Measurements from ENCODE around the gene NACC2.

NACC2 gene

DNA sequence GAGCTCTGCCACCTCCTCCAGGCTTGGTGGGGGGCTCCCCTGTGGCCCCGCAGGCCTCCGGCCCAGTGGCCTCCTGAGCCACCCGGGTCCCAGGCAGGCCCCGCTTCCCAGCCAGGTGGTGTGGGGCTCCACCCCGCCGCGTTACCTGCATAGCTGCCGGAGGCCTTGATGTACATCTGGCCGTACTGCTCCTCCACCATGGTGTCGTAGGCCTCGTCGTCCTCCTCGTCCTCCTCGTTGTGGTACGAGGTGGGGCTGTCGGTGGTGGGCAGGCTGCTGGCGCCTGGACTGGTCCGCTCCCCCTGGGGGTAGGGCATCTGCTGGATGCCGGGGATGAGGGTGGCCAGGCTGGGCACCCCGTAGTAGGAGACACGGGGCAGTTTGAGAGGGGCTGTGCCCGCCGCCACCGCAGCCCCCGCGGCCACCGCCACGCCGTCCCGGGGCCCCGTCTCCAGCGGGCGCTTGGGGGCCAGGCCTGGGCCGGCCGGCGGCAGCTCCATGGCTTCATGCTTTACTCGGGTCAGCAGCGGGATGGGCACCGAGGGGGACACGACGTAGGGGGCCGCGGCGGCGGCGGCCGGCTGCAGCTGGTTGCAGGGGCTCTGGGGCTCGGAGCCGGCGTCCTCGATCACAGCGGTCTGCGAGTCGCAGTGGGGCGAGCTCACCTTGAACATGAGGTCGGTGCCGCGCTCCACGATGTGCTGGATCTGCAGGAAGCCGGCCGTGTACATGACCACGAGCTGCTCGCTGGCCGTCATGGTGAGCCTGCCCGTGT is 45.4 kb downstream of the NACC2 start:
- DNase-seq (ENCODE audit: low read depth), result no peak
- TF ChIP-seq, protein P1, sequence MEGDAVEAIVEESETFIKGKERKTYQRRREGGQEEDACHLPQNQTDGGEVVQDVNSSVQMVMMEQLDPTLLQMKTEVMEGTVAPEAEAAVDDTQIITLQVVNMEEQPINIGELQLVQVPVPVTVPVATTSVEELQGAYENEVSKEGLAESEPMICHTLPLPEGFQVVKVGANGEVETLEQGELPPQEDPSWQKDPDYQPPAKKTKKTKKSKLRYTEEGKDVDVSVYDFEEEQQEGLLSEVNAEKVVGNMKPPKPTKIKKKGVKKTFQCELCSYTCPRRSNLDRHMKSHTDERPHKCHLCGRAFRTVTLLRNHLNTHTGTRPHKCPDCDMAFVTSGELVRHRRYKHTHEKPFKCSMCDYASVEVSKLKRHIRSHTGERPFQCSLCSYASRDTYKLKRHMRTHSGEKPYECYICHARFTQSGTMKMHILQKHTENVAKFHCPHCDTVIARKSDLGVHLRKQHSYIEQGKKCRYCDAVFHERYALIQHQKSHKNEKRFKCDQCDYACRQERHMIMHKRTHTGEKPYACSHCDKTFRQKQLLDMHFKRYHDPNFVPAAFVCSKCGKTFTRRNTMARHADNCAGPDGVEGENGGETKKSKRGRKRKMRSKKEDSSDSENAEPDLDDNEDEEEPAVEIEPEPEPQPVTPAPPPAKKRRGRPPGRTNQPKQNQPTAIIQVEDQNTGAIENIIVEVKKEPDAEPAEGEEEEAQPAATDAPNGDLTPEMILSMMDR (IDR thresholded peaks at IDR 0.05; ENCODE audit: low read length, missing control alignments), result no peak
- no peak overlapping the region for H3K4me3 ChIP-seq (replicated peaks; ENCODE audit: low read depth, low read length)

DNA sequence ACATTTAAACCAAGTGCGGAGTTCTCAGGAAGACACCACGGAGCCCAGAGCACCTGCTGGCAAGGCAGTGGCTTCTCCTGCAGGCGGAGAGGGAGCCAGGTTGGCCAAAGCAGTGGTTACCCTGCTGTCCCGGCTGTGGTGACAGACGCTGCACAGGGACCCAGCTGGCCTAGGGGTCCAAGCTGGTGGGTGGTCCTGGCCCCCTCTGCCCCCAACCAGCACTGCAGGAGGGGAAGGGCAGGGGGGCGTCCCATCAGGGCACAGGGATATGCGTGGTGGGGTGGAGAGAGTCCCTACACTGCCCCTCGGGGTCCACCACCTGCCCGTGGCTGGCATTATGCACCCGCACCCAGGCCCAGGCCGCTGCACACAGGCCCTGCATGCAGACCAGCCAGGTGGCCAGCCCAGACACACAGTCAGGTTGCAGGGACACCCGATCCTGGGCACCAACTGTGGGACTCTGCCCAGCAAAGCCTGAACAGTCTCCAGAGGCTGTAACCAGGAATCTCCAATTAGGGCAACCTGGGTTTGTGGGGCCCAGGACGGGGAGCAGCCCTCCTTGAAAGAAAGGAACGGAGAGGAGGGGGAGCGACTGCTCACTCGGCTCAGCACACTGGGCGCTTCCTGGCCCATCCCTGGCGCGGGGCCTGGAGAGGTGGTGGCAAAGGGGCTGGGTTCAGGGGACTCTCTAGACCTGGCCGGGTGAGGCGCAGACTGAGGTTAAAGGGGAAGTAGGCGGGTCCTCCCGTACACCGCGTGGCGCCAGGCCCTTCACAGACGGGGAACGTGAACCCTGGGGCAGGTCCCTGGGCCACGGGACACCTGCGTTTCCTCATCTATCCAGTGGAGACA is 46.3 kb downstream of the NACC2 start:
- TF ChIP-seq, protein P1 (IDR thresholded peaks at IDR 0.05; ENCODE audit: low read length, missing control alignments), result no peak
- no peak overlapping the region for H3K4me3 ChIP-seq (replicated peaks; ENCODE audit: low read depth, low read length)
- DNase-seq (ENCODE audit: low read depth), result no peak

DNA sequence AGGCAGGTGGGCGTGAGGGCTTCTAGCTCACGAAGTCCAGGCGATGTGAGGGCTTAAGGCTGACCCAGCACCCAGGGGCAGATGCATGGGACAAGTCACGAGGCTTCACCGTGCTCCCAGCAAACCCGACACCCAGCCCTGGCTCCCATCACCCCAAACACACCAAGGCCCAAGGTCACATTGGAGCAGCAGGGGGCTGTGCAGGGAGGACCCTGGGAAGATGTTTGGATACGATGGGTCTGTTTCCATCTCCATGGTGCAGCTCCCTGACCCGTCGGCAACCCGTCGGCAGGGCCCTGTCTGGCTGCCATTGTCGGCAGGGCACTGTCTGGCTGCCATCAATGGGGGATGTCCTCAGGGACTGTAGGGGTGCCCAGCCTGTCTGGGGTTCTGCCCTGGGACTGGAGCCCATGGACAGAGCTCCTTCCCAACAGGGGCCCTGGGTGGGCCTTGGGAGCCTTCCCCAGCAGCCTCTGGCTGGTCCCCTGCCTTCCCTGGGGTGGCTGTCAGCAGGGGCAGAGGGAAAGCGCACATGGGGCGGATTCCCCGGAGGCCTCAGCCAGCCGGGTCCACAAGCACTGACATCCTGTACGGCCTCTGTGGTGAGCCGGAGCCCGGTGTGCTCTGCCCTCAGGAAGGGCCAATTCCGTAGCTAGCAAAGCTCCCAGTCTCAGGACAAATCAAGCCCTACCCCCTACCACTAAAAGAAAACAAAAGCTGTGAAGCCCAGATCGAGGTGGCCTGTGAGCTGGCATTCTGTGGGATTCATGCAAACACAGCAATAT is 47.1 kb downstream of the NACC2 start:
- no peak for DNase-seq (ENCODE audit: low read depth)
- H3K4me3 ChIP-seq (replicated peaks; ENCODE audit: low read depth, low read length), result no peak overlapping the region
- TF ChIP-seq, protein P1 (IDR thresholded peaks at IDR 0.05; ENCODE audit: low read length, missing control alignments), result no peak

DNA sequence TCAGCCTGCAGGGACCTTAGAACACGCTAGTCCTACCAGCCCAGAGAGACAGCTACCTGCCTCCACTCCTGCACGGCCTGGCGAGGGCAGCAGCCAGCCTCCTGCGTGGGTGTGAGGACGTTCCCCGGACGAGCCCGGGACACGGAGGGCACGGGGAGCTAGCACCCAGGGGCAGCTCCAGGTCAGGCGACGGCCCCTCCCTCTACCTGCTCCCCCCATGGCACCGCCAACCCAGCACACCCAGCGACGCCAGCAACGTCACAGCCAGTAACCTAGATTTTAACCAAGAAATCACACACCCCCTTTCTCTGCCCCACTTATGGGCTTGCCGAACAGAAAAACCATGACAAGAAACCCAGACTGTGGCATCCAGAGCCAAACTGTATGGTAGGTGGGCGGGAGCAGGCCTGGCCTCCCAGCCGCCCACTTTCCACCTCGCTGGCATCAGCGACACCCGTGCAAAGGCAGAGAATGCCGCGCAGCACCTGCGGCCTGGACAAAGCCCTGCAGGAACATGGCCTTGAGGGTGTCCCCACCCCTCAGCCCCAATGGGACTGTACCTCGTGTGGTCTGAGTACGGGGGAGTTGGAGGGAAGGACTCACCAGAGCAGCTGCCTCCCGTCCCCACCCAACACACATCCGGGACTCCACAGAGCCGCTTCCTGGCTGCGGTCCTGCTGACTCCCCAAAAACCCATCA is 47.9 kb downstream of the NACC2 start:
- TF ChIP-seq, protein P1 (IDR thresholded peaks at IDR 0.05; ENCODE audit: low read length, missing control alignments), result no peak
- DNase-seq (ENCODE audit: low read depth), result no peak
- no peak overlapping the region for H3K4me3 ChIP-seq (replicated peaks; ENCODE audit: low read depth, low read length)

DNA sequence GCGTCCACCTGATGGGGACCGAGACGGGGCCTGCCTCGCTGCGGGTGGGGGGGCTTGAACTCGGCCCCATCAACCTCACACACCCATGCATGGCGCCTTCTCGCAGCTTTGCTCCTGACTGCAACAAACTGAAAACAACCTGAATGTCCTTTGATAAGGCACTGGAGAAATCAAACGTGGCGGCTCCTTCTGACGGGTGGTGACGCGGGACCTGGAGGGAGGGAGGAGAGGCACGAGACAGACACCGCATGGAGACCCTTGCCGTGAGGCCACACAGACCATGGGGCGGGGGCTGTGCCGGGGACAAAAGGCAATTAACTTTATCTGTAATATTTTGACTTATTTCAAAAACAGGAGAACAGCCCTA is 48.6 kb downstream of the NACC2 start:
- no peak for DNase-seq (ENCODE audit: low read depth)
- H3K4me3 ChIP-seq (replicated peaks; ENCODE audit: low read depth, low read length), result no peak overlapping the region
- TF ChIP-seq, protein P1 (IDR thresholded peaks at IDR 0.05; ENCODE audit: low read length, missing control alignments), result no peak
